Psoas muscle (tissue), 8 donors: ENCODE results near the gene PLEKHJ1. TPM values are rescaled to one million over a fixed set of nuclear protein-coding genes. Genes with fewer than 3 reads are reported as not detected.

Source experiments
- ATAC-seq, 4 donors: fragments of 200-7000 bp; cut with Tn5 transposase; one replicate each; pipeline ENCODE4 v1.9.1; 2020; ENCODE audit warnings: moderate library complexity in 3 of 4, mild to moderate bottlenecking in 2 of 4
- DNase-seq, 2 donors: peaks; one replicate each; pipeline ENCODE4 v3.0.0-alpha.2; 2020
- H3K27ac ChIP-seq: fragments of 200-600 bp; one replicate; pipeline ENCODE4 v1.8.0; 2022
- H3K27me3 ChIP-seq, 3 donors: fragments of 200-600 bp in 1 of 3; one replicate each; pipeline versions ENCODE4 v1.6.1 to v1.8.0; 2013 to 2022; ENCODE audit warnings: low read length in 2 of 3, mild to moderate bottlenecking in 2 of 3, moderate library complexity in 1 of 3; ENCODE audit not compliant: insufficient read depth in 3 of 3
- H3K36me3 ChIP-seq, 2 donors: fragments of 200-600 bp in 1 of 2; one replicate each; pipeline versions ENCODE4 v1.6.1 to v1.8.0; 2013 to 2022; ENCODE audit warnings: low read depth in 1 of 2, mild to moderate bottlenecking in 1 of 2, moderate library complexity in 1 of 2; ENCODE audit not compliant: insufficient read depth in 1 of 2
- H3K4me1 ChIP-seq: fragments of 200-600 bp; one replicate; pipeline ENCODE4 v1.8.0; 2022
- H3K4me3 ChIP-seq: fragments of 200-600 bp; one replicate; pipeline ENCODE4 v1.8.0; 2022; ENCODE audit warnings: mild to moderate bottlenecking
- H3K9me3 ChIP-seq: fragments of 200-600 bp; one replicate; pipeline ENCODE4 v1.8.0; 2022
- WGBS, 3 donors: extraction: QIAGEN DNeasy Blood & Tissue Kit; methylation state at CpG; one replicate each; pipeline versions ENCODE4 v1.1.6 to v1.1.7; 2013; 5-methylcytosine and 5-hydroxymethylcytosine counted together
- intact Hi-C, 2 donors: fragments of 100-400 bp; cut with DNase I; formaldehyde crosslinking; loops; one replicate each; pipeline versions ENCODE4 v1.11.0 to v1.14.2; 2022
- polyA plus RNA-seq, 3 donors: library from polyadenylated mRNA; stranded (reverse); fragments of 200-250 nt; gene quantifications; one replicate each; pipeline ENCODE4 v1.2.3, GENCODE V29; 2013
- total RNA-seq, 4 donors: library from RNA; stranded (reverse); fragmentation: NEBNext Ultra II Directional in 2 of 4; extraction: Animal tissue kit (Norgen Biotek cat#: 25700) in 2 of 4; gene quantifications; one replicate each; pipeline versions ENCODE4 v1.2.1 to v1.2.4, GENCODE V29; 2021 to 2023
- TF ChIP-seq, protein P1 (sequence below): fragments of 200-600 bp; IDR thresholded peaks from one replicate; pipeline ENCODE4 v1.8.0; 2022; ENCODE audit warnings: antibody characterized with exemption
- donor health status: healthy with polysubstance abuse.
- donor health status: DM: no; HTN: no; CAD: no; lungs with moderate emphysema.
- donor health status: Bipolar disorder and iron deficiency.
- donor health status: healthy.
- donor health status: DM: yes; HTN: yes; CAD: no.
- donor health status: DM: no; HTN: no; CAD: no.
- donor health status: DM: no; HTN: no; CAD: no.
- donor health status: DM: yes; HTN: yes; CAD: no.

Gene PLEKHJ1
- total and polyA plus RNA-seq, 7 donors: 54.9 to 146 (median 65.5) TPM

DNA sequence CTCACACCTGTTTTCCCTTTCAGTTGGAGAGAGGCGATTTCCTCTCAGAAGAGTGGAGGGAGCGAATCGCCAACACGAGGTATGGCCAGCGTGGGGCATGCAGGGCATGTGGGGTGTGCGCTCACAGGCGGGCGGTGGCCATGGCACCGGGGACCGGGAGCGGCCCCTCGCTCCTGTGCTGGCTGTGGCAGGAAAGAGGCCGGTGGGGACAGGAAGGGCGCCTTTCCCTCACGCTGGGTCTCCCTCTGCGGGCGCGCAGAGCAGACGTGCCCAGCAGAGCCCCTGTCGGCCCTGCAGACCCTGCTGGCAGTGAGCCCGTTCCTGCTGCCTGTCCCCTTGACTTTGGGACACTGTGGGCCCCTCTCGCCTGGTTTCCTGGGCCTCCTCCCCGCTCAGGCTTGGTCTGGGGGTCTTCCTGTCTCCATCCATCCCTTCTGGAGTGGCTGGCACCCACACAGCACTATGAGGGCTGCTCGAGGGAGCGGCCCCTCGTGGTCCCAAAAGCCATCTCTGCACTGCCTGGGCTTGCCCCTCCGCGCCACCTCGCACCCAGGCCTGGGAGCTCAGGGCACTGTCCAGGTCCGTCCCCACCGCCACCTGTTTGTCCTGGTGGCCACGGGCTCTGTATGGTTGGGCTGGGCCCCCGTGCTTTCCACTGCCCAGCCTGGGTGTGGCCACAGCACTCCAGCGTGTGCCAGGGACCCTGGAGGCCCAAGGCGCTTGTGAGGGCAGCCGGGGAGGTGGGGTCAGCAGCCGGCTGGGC, 36.1 kb downstream of the PLEKHJ1 start:
- intact Hi-C loops: loop anchor here in 1 of 2 donors (5.0 kb wide), 1 partner anchor 43 kb away; no protein-coding TSS in a partner anchor
- DNase-seq (no peak), ATAC-seq (no peak)
- WGBS, 3 donors: 87 to 90% (median 87%) methylated on average over 23 to 37 of the region's 37 CpGs
- TF ChIP-seq, protein P1, sequence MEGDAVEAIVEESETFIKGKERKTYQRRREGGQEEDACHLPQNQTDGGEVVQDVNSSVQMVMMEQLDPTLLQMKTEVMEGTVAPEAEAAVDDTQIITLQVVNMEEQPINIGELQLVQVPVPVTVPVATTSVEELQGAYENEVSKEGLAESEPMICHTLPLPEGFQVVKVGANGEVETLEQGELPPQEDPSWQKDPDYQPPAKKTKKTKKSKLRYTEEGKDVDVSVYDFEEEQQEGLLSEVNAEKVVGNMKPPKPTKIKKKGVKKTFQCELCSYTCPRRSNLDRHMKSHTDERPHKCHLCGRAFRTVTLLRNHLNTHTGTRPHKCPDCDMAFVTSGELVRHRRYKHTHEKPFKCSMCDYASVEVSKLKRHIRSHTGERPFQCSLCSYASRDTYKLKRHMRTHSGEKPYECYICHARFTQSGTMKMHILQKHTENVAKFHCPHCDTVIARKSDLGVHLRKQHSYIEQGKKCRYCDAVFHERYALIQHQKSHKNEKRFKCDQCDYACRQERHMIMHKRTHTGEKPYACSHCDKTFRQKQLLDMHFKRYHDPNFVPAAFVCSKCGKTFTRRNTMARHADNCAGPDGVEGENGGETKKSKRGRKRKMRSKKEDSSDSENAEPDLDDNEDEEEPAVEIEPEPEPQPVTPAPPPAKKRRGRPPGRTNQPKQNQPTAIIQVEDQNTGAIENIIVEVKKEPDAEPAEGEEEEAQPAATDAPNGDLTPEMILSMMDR: no peak
- Histone ChIP-seq H3K4me1 (peaks cover 5% of the 10 kb centered on the region), H3K36me3 (peaks cover 0 to 39% of the 10 kb centered on the region in 2 donors), H3K27ac (no peak overlapping the region), H3K27me3 (no peaks in the 10 kb centered on the region), H3K9me3 (no peaks in the 10 kb centered on the region), H3K4me3 (no peak overlapping the region)

DNA sequence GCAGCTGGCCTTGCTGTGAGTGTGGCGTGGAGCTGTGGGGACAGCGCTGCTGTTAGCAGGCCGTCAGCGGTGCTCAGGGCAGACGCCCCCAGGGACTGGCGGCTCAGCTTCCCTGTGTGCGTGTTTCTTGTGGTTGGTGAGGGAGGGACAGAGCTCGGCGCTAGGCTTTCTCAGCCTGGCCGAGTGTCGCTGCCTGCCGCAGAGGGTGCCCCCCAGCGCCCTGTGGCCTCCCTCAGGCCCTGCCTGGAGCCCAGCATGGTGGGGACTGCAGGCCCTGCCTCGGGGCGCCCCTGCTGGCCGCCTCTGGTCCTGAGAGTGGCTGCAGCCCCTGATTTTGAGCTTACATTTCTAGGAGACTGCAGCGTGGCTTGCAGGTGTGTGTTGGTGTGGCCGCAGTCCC, 36.9 kb downstream of the PLEKHJ1 start:
- TF ChIP-seq, protein P1: peak; percentile 13
- intact Hi-C loops: loop anchor here in 1 of 2 donors (5.0 kb wide), 1 partner anchor 42 kb away; no protein-coding TSS in a partner anchor
- Histone ChIP-seq H3K27ac (no peak overlapping the region), H3K9me3 (no peaks in the 10 kb centered on the region), H3K4me3 (no peak overlapping the region), H3K27me3 (no peaks in the 10 kb centered on the region), H3K36me3 (peaks cover 0 to 47% of the 10 kb centered on the region in 2 donors), H3K4me1 (peaks cover 5% of the 10 kb centered on the region)
- no peak for DNase-seq
- 77 to 79% (median 79%) methylated on average over 17 to 18 of the region's 18 CpGs for WGBS, 3 donors
- peak; percentile 24 to 56 (median 39) for ATAC-seq

DNA sequence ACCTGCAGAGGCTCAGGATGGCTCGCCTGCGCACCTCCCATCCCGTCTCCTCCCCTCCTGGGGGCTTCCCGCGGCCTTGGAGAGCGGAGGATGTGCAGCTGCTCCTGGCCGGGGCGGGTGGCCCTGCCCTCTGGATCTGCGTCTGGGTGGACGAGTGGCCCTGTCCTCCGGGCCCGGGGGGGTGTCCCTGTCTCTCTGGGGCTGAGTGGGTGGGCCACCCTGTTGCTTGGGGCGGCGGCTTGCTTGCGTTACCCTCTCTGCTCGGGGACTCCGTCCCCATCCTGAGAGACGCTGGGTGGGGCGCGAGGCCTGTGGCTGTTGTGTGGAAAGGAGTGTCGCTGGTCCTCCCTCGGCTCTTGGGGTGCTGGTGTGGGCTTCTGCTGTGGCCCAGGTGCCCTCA, 37.8 kb downstream of the PLEKHJ1 start:
- ATAC-seq (no peak), DNase-seq (no peak)
- Histone ChIP-seq H3K36me3 (peaks cover 0 to 48% of the 10 kb centered on the region in 2 donors), H3K4me3 (no peak overlapping the region), H3K9me3 (no peaks in the 10 kb centered on the region), H3K27ac (no peak overlapping the region), H3K27me3 (no peaks in the 10 kb centered on the region), H3K4me1 (peaks cover 5% of the 10 kb centered on the region)
- intact Hi-C loops: loop anchor here in 1 of 2 donors (5.0 kb wide), 1 partner anchor 41 kb away; no protein-coding TSS in a partner anchor
- TF ChIP-seq, protein P1: no peak
- WGBS, 3 donors: 84 to 88% (median 86%) methylated on average over 13 to 22 of the region's 22 CpGs

DNA sequence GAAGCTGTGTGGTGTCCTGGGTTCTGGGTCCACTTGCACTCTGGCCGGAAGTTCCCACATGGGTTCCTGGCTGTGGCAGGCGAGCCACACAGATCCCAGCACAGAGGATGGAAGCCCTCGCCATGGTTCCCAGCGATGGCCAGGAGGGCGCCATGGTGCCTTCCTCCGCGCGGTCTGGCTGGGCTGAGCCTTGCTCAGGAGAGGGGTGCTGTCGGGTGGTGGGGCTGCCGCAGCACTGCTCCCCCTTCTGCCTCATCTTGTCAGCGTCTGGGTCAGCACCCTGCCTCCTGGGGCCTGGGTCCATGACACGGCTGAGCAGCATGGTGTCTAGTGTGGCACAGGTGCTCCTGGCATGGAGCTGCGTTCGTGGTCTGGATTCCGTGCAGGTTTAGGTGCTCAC, 38.9 kb downstream of the PLEKHJ1 start:
- Histone ChIP-seq H3K27me3 (no peaks in the 10 kb centered on the region), H3K4me1 (peaks cover 5% of the 10 kb centered on the region), H3K36me3 (peaks cover 0 to 44% of the 10 kb centered on the region in 2 donors), H3K9me3 (no peaks in the 10 kb centered on the region), H3K27ac (no peak overlapping the region), H3K4me3 (no peak overlapping the region)
- 84 to 94% (median 89%) methylated on average over 12 to 15 of the region's 15 CpGs for WGBS, 3 donors
- ATAC-seq: no peak
- DNase-seq: no peak
- TF ChIP-seq, protein P1: no peak
- intact Hi-C loops: loop anchor here in 1 of 2 donors (5.0 kb wide), 1 partner anchor 40 kb away; no protein-coding TSS in a partner anchor
